Large intestine (tissue), 3 donors: ENCODE results near the gene ENPP7. TPM values are rescaled to one million over a fixed set of nuclear protein-coding genes. Genes with fewer than 3 reads are reported as not detected.
"Not testable (repeated sequence)": the region's sequence is repeated elsewhere in the genome, so short reads cannot be mapped to it uniquely, and the experiment has no call there.

Experiments
- DNase-seq, 2 donors: peaks; one replicate each; pipeline versions ENCODE4 v3.0.0 to v3.0.0-alpha.2; 2013
- H3K27ac ChIP-seq: one replicate; pipeline ENCODE4 v1.5.1; 2013; ENCODE audit warnings: low read length
- H3K27me3 ChIP-seq: 2 replicates; pipeline ENCODE4 v1.6.1; 2013; ENCODE audit warnings: low read length; ENCODE audit not compliant: control insufficient read depth, insufficient read depth
- H3K36me3 ChIP-seq: 2 replicates; pipeline ENCODE4 v1.6.1; 2013; ENCODE audit warnings: low read length; ENCODE audit not compliant: control insufficient read depth, insufficient read depth
- H3K4me1 ChIP-seq: one replicate; pipeline ENCODE4 v1.6.1; 2013; ENCODE audit warnings: low read length; ENCODE audit not compliant: control insufficient read depth, insufficient read depth
- H3K4me3 ChIP-seq: one replicate; pipeline ENCODE4 v1.5.1; 2013; ENCODE audit warnings: low read length
- H3K9me3 ChIP-seq: one replicate; pipeline ENCODE4 v1.6.1; 2013; ENCODE audit warnings: mild to moderate bottlenecking, low read depth, low read length, moderate library complexity; ENCODE audit not compliant: control insufficient read depth
- WGBS: methylation state at CpG from one replicate; pipeline ENCODE4 v1.1.5; 2013; ENCODE audit warnings: low lambda C conversion rate; ENCODE audit not compliant: insufficient coverage; 5-methylcytosine and 5-hydroxymethylcytosine counted together
- polyA plus RNA-seq: library from polyadenylated mRNA; unstranded; fragments of 120-200 nt; gene quantifications from one replicate; pipeline ENCODE4 v1.2.1, GENCODE V29; 2013

ENPP7 gene
- polyA plus RNA-seq, 1 donor = 136 TPM

DNA sequence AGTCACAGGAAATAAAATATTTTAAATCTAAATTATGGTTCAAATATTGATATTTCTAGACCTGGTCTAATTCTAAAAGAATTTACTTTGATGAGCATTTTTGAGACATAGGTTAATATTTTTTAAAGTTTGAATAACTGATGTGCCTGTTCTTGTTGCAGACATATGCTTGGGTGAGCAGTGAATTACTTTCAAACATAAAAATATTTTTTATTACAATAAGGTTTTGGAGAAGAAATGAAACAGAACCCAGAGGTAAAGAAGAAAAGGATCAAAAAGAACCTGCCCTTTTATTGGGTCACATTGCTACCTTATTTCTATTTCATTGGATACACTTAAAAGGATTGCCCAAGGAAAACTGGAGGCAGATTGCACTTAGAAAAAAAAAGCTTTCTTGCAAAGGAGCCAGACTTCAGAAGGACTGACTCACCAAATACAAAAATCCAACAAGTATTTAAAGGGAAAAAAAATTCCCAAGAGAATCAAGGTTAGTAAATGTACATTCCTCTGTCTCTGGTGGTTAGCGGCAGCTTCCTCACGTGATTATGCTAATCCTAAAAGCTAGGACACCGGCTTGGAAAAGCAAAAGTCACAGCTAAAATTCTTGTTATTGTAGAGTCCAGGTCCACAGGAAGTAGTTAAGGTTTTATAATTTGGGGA is 18.5 kb downstream of the ENPP7 start:
- H3K27me3 ChIP-seq = peaks cover 42% of the 10 kb centered on the region
- H3K4me1 ChIP-seq = peaks cover 22% of the 10 kb centered on the region
- H3K27ac ChIP-seq = no peak overlapping the region
- peaks cover 9% of the 10 kb centered on the region for H3K9me3 ChIP-seq
- no peak overlapping the region for H3K4me3 ChIP-seq
- no peaks in the 10 kb centered on the region for H3K36me3 ChIP-seq
- DNase-seq = no peak
- WGBS = no CpG with 5 or more reads among the region's 3 CpGs

DNA sequence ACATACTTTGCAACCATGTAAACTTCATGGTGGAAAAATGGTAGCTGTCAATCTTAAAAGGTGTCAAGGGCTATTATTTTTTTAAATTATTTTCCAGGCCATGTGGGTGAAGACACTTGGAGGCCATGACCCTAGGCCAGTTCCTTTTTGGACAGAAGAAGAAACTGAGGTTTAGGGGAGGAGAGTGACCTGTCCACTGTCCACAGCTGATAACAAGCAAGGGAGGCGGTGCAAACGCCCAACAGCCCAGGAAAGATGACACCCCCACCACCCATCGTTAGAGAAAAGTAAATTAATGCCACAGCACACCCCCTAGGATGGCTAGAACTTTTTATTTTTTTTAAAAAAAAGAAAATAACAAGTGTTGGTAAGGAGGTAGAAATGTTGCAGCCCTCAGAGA is 19.2 kb downstream of the ENPP7 start:
- WGBS = 0% methylated on average over 1 of the region's 3 CpGs

GRCh38 chr17:79750650-79751545 is 20.2 kb downstream of the ENPP7 start:
- no peak for DNase-seq
- Histone ChIP-seq H3K27ac (no peak overlapping the region), H3K9me3 (peaks cover 9% of the 10 kb centered on the region), H3K27me3 (peaks cover 42% of the 10 kb centered on the region), H3K4me3 (no peak overlapping the region), H3K36me3 (no peaks in the 10 kb centered on the region), H3K4me1 (peaks cover 17% of the 10 kb centered on the region)
- 100% methylated on average over 3 of the region's 13 CpGs for WGBS

More for the DNA sequence above, 19.2 kb downstream of the ENPP7 start:
- Histone ChIP-seq H3K4me3 (no peak overlapping the region), H3K27ac (no peak overlapping the region), H3K4me1 (peaks cover 22% of the 10 kb centered on the region), H3K27me3 (peaks cover 42% of the 10 kb centered on the region), H3K36me3 (no peaks in the 10 kb centered on the region), H3K9me3 (peaks cover 9% of the 10 kb centered on the region)
- DNase-seq = no peak

GRCh38 chr17:79752175-79752574 is 21.4 kb downstream of the ENPP7 start:
- WGBS = no CpG with 5 or more reads among the region's 13 CpGs
- no peak for DNase-seq

GRCh38 chr17:79754370-79754769 is 23.6 kb downstream of the ENPP7 start:
- Histone ChIP-seq H3K4me3 (no peak overlapping the region), H3K36me3 (no peaks in the 10 kb centered on the region), H3K27ac (no peak overlapping the region), H3K27me3 (peaks cover 14% of the 10 kb centered on the region), H3K4me1 (no peaks in the 10 kb centered on the region), H3K9me3 (no peaks in the 10 kb centered on the region)
- no peak for DNase-seq
- WGBS = 52% methylated on average over 4 of the region's 12 CpGs

More at GRCh38 chr17:79752175-79752574, 21.4 kb downstream of the ENPP7 start:
- H3K4me1 ChIP-seq = peaks cover 7% of the 10 kb centered on the region
- H3K27ac ChIP-seq = no peak overlapping the region
- H3K27me3 ChIP-seq = peaks cover 32% of the 10 kb centered on the region
- peaks cover 9% of the 10 kb centered on the region for H3K9me3 ChIP-seq
- H3K36me3 ChIP-seq = no peaks in the 10 kb centered on the region
- no peak overlapping the region for H3K4me3 ChIP-seq

DNA sequence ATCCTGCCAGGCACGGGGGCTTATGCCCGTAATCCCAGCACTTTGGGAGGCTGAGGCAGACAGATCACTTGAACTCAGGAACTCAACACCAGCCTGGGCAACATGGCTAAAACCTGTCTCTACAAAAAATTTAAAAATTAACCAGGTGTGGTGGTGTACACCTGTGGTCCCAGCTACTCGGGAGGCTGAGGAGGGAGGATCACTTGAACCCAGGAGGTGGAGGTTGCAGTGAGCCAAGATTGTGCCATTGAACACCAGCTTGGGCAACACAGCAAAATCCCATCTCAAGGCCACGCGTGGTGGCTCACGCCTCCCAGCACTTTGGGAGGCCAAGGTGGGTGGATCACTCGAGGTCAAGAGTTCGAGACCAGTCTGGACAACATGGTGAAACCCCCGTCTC is 24.2 kb downstream of the ENPP7 start:
- not testable (repeated sequence) for H3K27ac ChIP-seq, H3K27me3 ChIP-seq, DNase-seq, H3K4me1 ChIP-seq, H3K9me3 ChIP-seq, H3K36me3 ChIP-seq, H3K4me3 ChIP-seq
- WGBS = no CpG with 5 or more reads among the region's 9 CpGs

DNA sequence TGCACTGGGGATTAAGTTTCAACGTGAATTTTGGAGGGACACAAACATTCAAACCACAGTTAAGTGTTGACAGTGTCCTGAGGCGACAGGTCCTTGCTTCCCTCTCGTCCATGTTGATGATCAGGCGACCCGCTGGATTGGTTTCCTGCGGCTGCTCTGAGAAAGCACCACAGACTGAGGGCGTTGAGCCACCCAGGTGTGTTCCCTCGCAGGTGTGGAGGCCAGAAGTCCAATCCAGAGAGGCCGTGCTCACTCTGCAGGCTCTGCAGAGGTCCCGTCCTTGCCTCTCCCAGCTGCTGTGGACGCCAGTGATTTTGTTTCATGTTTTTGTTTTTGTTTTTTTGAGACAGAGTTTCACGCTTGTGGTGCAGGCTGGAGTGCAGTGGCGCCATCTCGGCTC is 24.8 kb downstream of the ENPP7 start:
- H3K27ac ChIP-seq = no peak overlapping the region
- no peak for DNase-seq
- no peaks in the 10 kb centered on the region for H3K4me1 ChIP-seq
- no peaks in the 10 kb centered on the region for H3K9me3 ChIP-seq
- no peak overlapping the region for H3K4me3 ChIP-seq
- peaks cover 5% of the 10 kb centered on the region for H3K27me3 ChIP-seq
- H3K36me3 ChIP-seq = no peaks in the 10 kb centered on the region
- 100% methylated on average over 1 of the region's 14 CpGs for WGBS

- no peaks in the 10 kb centered on the region for H3K4me1 ChIP-seq
- no peak overlapping the region for H3K4me3 ChIP-seq
- no peaks in the 10 kb centered on the region for H3K9me3 ChIP-seq
- H3K36me3 ChIP-seq = no peaks in the 10 kb centered on the region
- WGBS = no CpG with 5 or more reads among the region's 15 CpGs
- H3K27me3 ChIP-seq = peaks cover 1% of the 10 kb centered on the region
- H3K27ac ChIP-seq = no peak overlapping the region
- DNase-seq = no peak
These were observed 26.5 kb downstream of the ENPP7 start for GRCh38 chr17:79757140-79757745.

- no peak overlapping the region for H3K27ac ChIP-seq
- no peak for DNase-seq
- H3K36me3 ChIP-seq = no peaks in the 10 kb centered on the region
- no peaks in the 10 kb centered on the region for H3K27me3 ChIP-seq
- WGBS = 80% methylated on average over 1 of the region's 6 CpGs
- no peaks in the 10 kb centered on the region for H3K4me1 ChIP-seq
- H3K9me3 ChIP-seq = no peaks in the 10 kb centered on the region
- H3K4me3 ChIP-seq = no peak overlapping the region
These were observed 27.5 kb downstream of the ENPP7 start for GRCh38 chr17:79758271-79758670.

GRCh38 chr17:79760197-79760906 is 29.6 kb downstream of the ENPP7 start:
- WGBS = no CpG with 5 or more reads among the region's 21 CpGs
- Histone ChIP-seq H3K4me3 (no peak overlapping the region), H3K9me3 (no peaks in the 10 kb centered on the region), H3K27ac (no peak overlapping the region), H3K27me3 (no peaks in the 10 kb centered on the region), H3K4me1 (no peaks in the 10 kb centered on the region), H3K36me3 (no peaks in the 10 kb centered on the region)
- DNase-seq = peak in 1 of 2 donors; percentile 28
